GM12872 (cell line): Measurements from ENCODE around the gene KLC3.

Experiments
- CTCF ChIP-seq: IDR thresholded peaks from 3 replicates; pipeline ENCODE4 v1.5.1; 2011; ENCODE audit warnings: low read depth, mild to moderate bottlenecking, low read length, moderate library complexity; ENCODE audit not compliant: insufficient read depth

The KLC3 gene

GRCh38 chr19:45321848-45322247 is 18.7 kb upstream of the KLC3 start:
- no peak for TF ChIP-seq CTCF

GRCh38 chr19:45322311-45322710 is 18.2 kb upstream of the KLC3 start:
- TF ChIP-seq CTCF = no peak

GRCh38 chr19:45322744-45323281 is 17.7 kb upstream of the KLC3 start, which contains the start of gene CKM:
TSS of gene CKM (minus strand) at chr19:45322875. CDS start at chr19:45319713, 3,162 bp downstream.
- no peak for TF ChIP-seq CTCF

- no peak for TF ChIP-seq CTCF
These were observed 16.9 kb upstream of the KLC3 start for GRCh38 chr19:45323671-45324081.

GRCh38 chr19:45324349-45324907 is 16.1 kb upstream of the KLC3 start:
- TF ChIP-seq CTCF = no peak

- no peak for TF ChIP-seq CTCF
These were observed 13.0 kb upstream of the KLC3 start for GRCh38 chr19:45327404-45328143.

- no peak for TF ChIP-seq CTCF
These were observed 9.1 kb upstream of the KLC3 start for GRCh38 chr19:45331411-45331810.
